Stimulated activated CD4-positive, alpha-beta T cell treated with anti-CD3 and anti-CD28 coated beads, TNF-alpha, amount 100 ng/mL, for 1 hour (primary cell): ENCODE results near the gene PRKCE.
"Not testable (repeated sequence)": the region's sequence is repeated elsewhere in the genome, so short reads cannot be mapped to it uniquely, and the experiment has no call there.

Source experiments
- DNase-seq, 3 donors: peaks; one replicate each; pipeline ENCODE4 v3.0.0-alpha.2; 2020; ENCODE audit warnings: low read depth in 3 of 3, low spot score in 1 of 3

PRKCE gene

DNA sequence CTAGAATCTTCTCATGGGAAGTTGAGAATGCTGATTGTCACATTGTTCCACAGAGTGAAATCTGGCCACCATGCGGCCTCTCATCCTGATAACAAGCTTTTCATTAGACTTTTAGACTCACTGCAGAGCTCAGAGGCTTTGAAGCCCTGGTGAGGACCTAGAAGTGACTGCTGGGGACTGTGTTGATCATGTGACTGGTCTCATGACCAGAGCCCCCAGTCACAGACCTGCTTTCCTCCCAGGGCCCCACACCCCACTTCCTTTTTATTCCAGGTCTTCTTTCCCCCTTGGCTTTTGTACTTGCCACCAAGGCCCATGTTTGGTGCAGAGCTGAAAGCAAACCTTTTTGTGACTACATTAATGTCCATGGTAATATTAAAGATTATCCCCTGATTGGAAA, 45.2 kb downstream of the PRKCE start:
- no peak for DNase-seq

DNA sequence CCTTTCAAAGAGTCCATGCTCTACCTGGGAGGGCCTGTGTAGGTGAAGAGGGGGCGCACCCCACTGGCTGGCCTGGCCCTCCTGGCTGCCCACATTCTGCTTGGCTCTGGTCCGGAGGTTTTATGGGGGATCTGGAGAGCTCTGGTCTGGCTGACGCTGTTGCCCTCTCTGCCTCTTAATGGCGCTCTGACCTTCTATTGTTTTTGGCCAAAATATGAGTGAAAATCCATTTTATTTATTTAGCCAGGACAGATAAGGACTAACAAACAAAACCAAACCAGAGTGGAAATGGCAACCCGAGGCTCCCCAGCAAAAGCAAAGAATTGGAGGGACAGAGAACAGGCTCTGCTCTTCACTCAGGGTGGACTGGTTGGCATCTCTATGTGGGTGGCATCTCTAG, 45.7 kb downstream of the PRKCE start:
- DNase-seq, result no peak

DNA sequence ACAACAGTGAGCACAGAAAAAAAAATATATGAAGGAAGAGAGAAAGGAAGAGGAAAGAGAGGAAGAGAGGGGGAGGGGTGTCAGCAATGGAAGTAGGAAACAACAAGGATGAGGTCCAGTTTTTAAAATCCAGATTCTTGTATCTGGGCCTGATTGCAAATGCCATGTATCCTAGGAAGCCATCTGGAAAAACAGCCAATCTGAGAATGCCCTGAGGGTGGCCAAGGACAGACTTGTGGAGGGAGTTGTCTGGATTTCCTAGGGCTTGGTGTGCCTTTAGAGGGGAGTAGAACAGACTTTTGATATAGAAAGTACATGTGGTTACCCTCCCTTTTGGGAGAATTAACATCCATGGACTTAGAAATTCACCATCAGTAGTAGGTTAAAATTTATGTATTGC, 47.1 kb downstream of the PRKCE start:
- DNase-seq, result no peak

DNA sequence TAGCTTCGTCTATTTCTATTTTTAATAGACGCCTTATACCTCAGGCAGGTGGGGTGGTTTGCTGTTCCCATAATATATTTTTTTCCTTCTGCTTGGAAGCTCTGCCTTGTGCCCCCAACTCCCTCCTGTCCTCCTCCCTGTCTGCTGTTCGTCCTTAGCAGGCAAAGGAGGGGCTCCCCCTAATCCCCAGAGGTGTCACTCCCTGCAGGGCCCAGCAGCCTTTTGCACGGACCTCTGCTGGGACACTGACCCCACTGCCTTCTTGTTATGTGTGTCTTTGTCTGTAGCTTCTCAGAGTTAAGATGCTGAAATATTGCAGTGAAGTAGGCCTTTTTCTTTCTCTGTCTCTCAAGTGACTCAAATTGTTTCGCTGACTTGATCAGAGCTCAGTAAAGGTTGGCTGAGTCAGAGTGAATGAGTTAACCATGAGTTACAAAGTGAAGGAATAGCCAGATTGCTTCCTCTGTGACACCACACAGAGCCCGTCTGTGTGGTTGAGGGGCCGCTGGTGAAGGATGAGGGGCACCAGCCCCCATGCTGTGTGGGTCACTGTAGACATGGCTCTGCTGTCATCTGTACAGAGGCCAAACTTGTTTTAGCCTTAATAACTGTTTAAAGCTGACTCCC, 47.7 kb downstream of the PRKCE start:
- no peak for DNase-seq

DNA sequence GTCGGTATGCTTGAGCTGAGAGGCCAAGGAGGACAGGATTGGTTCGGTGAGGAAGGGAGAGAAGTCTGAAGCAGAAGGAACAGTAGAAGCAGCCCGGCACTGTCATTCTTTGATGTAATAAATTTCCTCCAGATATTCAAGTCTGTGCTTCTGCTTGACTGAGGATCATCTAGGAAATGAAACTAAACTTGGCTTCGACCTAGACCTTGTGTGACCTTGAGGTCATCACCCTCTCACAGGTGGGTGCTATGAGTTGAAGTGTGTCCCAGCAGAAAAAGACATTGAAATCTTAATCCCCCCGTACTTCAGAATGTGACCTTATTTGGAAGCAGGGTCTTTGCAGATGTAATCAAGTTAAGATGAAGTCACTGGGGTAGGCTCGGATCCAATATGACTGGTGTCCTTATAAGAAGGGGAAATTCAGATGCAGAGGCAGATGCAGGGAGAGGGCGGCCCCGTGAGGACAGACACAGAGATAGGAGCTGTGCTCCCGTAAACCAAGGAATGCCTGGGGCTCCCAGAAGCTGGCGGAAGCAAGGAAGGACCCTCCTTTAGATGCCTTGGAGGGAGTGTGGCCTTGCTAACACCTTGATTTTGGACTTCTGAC, 49.0 kb downstream of the PRKCE start:
- DNase-seq, result no peak

DNA sequence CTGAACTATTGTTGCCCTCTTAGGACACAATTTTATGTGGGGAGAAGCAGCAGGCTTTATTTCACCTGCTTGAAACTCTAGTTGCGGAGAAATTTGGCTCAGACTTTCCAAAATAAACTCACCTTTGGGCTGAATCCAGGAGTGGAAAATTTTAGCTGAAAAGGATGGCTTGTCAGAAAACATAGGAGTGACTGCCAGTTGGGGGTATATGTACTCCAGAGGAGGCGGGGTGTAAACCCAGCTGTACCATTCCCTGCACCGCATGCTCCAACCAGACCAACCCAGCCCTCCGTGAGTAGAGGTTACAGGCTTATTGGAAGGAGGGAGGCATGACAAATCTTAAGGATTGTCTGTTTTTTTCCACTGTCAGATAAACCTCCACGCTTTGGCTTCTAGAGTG, 53.8 kb downstream of the PRKCE start:
- DNase-seq, result no peak

DNA sequence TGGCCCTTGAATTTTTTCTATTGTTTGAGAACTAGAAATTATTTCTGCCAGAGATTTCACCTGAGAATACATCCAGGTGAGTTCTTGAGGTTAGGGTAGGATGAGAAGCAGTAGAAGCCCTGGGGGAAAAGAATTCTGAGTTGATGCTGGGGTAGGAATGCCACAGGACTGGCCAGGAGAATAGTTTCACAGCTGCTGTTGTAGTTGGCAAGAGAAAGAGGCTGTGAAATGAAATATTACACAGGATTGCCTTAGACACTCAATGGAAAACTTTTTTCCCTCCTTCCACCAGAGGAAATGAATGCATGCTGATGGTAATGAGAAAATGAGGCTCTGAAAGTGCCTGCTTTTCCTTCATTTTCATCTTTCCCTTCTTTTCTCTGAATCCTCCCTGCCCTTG, 54.6 kb downstream of the PRKCE start:
- no peak for DNase-seq

DNA sequence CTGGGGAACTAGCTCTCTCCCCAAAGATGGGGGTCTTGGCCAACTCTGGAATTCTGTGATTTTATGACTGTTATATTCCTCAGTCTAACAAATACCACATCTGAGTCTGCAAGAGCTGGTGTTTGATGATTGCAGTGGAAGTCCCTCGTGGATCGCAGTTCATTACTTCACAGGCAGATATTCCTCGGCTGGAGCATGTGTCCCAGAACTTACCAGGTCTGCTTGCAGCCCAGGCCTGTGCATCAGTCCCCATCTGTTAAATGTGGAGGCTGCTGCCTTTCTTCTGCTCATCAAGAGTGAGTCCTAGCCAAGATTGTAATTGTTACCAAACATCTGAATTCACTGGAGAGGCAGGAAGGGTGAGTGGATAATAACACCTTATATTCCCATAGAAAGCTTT, 55.5 kb downstream of the PRKCE start:
- DNase-seq, result no peak

DNA sequence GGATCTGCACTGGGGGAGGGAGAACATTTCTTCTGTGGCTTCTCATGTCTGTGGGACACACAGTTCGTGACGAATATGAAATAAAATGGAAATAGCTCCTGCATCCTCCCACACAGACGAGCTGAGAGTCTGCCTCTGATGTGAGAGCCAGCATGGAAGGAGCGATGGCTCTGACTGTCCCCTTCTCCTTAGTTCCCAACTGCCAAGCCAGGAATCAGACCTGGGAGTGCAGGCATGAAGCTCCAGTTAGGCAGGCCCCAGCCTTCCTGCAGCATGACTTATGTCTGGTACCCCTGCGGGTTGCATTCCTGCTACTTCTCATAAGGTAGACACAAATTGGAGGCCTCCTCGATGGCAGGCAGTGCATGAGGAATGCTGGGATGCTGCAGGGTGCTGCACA, 56.2 kb downstream of the PRKCE start:
- DNase-seq, result no peak

DNA sequence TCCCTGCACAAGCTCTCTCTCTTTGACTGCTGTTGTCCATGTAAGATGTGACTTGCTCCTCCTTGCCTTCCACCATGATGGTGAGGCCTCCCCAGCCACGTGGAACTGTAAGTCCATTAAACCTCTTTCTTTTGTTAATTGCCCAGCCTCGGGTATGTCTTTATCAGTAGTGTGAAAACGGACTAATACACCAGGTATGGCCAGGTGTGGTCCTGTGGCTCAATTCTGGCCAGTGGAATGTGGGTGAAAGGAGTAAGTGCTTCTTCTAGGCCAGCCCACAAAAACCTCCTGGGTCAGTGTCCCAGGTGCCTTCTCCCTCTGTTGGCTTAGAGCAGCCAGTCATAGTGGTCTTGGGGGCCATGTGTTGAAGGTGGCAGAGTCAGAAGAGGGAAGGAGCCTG, 57.0 kb downstream of the PRKCE start:
- no peak for DNase-seq

DNA sequence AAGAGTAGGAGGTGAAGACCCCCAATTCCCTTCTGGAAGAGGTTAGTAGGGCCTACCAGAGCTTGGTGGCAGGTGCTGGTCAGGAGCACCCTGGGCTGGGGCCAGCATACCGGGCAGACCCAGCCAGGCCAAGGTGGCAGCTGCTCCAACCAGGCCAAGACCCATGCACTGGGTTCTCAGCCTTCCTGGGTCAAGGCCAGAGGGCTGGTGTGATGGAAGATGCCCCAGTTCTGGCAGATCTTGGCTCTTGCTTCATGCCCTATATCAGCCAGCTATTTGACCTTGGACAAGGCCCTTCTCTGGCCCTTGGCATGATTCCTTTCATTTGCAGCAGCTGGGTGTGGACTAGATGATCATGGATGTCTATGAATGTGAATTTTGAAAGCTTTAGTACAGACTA, 57.7 kb downstream of the PRKCE start:
- DNase-seq, result no peak

DNA sequence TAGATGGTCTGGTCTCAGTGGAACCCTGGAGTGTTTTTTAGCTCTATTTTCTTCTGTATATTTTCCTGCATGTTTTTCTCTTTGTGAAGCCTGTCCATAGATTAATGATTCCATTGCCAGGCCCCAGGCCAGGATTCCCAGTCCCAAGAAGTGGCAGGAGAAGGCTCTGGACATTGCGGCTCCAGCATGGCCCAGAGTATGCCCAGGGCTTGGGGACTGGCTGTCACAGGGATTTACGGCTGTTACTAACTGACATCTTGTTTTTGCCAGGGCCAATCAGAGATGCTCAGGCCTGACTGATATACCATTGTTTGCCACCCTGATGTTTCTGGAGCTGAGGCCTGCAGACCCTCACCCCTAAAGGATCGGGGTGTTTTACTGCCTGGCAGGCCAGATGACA, 59.0 kb downstream of the PRKCE start:
- no peak for DNase-seq

DNA sequence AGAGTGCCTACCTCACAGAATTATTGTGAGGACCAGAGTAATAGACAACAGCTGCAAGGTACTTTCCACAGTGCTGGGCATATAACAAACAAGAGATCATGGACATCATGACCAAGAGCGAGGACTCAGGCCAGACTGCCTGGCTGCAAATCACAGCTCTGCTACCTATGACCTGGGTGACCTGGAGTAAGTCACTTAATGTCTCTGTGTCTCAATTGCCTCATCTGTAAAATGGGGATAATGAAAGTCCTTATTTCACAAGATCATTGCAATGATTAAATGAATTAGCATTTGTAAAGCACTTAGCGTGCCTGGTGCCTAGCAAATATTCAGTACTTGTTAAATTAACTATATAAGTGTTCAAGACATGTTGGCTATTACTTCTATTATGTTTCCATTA, 59.7 kb downstream of the PRKCE start:
- no peak for DNase-seq

DNA sequence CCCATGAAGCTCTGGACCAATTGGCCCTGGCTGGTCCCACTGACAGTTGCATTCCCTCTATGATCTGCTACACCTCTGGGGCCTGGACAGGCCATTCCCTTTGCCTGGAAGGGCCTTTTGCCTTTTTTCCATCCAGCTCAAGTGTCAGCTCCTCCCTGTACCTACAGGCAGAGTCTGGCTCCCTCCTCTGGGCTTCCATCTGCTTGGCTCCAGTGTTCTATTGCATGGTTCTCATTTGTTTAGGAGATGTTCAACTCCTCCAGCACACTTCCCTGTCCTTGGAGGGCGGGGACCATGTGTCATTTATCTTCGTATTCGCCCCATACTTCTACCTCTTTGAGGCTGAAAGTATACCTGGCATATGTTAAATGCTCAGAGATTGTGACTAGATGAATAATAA, 61.1 kb downstream of the PRKCE start:
- DNase-seq, result no peak

DNA sequence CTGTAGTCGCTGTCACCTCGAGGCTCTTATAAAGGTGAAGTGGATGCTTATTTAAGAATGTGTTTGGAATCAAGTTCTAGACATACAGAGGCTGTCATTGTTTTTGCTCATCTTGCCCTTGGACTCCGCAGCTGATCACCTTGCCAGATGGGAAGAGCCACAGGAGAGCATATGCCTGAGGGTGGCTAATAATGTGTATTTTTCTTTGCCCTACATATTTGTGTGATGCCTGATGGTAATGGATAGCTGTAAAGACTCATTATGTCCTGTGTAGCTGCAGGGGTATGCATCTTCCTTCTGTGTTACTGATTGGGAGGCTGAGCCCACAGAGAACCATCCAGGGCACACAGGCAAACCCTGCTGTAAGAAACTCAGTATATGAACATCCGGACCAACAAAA, 61.7 kb downstream of the PRKCE start:
- DNase-seq, result no peak

DNA sequence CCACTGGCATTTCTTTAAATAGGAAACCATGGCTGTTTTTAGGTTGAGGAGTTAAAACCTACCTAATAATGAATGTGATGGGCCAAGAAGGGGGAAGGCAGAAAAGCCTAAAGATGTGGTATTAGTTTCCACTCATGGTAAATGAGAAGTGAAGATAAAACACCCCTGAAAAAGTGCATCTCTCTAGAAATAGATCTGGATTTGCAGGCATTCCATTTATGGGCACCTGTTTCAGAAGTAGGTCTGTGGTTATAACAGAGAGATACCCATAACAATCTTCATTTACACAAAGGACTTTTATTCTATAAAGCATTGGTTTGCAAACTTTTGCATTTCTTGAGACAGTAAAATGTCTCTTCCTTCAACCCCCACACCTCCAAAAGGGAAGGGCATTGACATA, 62.1 kb downstream of the PRKCE start:
- no peak for DNase-seq

DNA sequence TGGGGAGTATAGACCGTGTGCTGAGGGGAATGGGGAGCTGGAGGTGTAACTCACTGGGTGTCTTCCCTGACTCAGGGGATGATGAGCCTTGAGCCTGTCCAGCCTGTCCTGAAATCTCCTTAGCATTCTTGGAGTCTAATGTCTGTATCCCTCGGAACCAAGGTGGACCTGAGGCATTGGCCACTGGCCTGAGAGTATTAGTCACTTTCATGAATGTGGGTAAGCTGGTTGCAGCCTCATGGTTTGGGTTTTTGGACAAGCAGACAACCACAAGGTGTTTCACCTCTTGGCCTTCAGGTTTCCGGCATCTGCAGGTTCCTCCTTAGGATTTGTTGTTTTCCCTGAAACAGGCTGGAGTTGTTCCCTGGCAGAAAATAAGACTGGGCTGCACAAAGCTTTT, 63.2 kb downstream of the PRKCE start:
- no peak for DNase-seq

DNA sequence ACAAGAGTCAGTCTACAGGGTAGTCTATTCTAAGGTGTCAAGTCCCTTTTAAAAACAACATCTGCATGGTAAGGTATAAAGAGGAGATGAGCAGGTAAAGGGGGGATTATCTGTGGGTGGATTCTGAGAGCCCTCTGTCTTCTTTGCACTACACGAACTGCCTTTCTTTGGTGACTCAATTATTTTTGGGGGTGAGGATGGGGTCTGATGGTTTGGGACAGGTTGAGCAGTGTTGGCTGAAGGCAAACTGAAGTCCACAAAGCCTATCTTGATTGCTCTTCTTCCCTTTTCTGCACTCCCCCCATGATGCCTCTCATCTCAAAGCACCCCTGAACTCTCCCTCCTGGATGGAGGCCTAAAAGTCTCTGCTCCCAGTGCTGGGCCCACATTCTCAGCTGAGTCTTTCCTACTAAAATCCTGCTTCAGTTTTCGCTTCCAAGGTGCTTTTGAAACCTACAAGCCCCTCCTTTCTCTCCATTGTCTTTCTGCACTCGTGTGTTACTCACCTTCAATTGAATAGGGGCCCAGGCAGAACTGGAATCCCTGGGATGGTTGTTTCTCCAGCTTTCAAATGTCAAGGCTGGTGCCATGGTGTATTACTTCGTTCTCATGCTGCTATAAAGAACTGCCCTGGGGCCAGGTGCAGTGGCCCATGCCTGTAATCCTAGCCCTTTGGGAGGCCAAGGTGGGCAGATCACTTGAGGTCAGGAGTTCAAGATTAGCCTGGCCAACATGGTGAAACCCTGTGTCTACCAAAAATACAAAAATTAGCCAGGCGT, 64.3 kb downstream of the PRKCE start:
- no peak for DNase-seq

DNA sequence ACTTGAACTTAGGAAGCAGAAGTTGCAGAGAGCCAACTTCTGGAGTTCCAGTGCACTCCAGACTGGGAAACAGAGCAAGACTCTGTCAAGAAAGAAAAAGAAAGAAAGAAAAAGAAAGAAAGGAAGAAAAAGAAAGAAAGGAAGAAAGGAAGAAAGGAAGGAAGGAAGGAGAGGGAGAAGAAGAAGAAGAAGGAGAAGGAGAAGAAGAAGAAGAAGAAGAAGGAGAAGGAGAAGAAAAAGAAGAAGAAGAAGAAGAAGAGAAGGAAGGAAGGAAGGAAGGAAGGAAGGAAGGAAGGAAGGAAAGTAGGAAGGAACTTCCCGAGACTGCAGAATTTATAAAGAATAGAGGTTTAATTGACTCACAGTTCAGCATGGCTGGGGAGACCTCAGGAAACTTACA, 65.0 kb downstream of the PRKCE start:
- DNase-seq, result not testable (repeated sequence)

DNA sequence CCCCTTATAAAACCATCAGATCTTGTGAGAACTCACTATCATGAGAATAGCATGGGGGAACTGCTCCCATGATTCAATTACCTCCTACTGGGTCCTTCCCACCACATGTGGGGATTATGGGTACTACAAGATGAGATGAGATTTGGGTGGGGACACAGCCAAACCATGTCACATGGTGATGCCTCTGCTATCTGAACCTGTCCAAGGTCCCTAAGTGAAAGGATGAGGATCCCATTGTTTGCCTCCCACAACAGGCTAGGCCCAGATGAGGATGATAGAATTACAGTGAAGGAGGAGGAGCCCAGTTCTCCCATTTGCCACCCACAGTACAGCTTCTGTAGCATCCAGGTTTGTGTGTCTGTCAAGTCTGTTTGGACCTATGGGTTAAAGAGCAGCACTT, 65.4 kb downstream of the PRKCE start:
- no peak for DNase-seq

DNA sequence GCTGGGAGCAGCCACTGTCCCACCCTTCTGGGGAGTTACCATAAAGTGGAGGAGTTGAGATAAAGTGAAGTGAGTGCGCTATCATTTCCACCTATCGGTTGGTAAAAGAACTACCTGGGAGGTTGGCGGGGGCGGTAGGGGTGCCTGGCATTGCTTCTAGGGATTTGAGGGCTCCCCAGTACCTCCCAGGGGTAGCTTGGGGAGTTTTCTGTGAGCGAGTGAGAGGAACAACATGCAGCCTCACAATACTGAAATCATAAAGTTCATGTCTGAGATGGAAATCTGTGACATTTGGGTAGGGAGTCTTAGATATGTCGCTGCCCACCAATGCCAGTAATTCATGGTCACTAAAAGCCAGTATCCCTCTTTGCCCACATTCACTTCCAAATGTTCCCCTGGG, 68.7 kb downstream of the PRKCE start:
- DNase-seq, result no peak

DNA sequence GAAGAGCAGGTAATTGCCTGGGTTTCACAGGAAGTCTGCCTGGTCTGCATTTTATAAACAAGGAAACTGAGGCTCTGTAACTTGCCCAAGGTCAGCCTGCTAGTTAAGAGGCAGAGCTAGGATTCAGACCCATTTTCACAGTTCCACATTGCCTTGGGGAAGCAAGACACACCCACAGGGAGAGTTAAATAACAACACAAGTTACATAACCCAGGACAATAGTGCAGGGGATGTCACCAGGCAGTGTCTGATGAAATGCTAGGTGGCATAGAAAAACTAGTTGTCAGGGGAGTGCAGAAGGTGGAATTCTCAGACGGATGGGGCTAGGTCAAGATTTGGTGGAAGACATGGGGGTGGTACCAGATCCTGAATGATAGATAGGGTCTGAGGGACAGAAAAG, 69.7 kb downstream of the PRKCE start:
- DNase-seq, result no peak

DNA sequence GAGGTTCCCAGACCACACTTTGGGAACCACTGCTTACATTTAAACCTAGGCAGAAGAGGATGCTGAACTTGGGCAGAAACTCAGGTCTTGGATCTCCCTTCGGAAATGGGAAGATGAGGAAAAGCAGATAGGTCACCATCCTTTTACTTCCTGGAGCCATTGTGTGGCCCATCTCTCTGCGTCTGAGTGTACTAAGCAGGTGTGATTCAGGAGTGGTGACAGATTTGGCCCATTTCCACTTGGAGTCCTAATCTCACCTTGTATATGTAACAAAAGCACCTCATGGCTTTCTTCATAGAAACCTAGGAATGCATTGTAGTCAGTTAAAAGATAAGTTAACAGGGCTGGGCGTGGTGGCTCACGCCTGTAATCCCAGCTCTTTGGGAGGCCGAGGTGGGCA, 71.0 kb downstream of the PRKCE start:
- DNase-seq, result no peak
